Nephron (organoid): ENCODE data around the gene RBM47.

Experiments used
- H3K27ac Mint-ChIP-seq, 3 experiments: 2 replicates each; pipeline ENCODE4 v1.8.0; 2020; ENCODE audit warnings: mixed read lengths in 3 of 3, mild to moderate bottlenecking in 2 of 3, moderate library complexity in 1 of 3
- H3K27me3 Mint-ChIP-seq: 2 replicates; pipeline ENCODE4 v1.8.0; 2021; ENCODE audit warnings: low read depth, mild to moderate bottlenecking, moderate library complexity, mixed read lengths
- H3K36me3 Mint-ChIP-seq: 2 replicates; pipeline ENCODE4 v1.8.0; 2020; ENCODE audit warnings: low read depth, mixed read lengths
- H3K4me1 Mint-ChIP-seq: 2 replicates; pipeline ENCODE4 v1.8.0; 2020; ENCODE audit warnings: mixed read lengths
- H3K4me3 Mint-ChIP-seq, 3 experiments: 2 replicates each; pipeline ENCODE4 v1.8.0; 2020; ENCODE audit warnings: mild to moderate bottlenecking in 3 of 3, mixed read lengths in 3 of 3, moderate library complexity in 2 of 3
- H3K9me3 Mint-ChIP-seq: 2 replicates; pipeline ENCODE4 v1.8.0; 2020; ENCODE audit warnings: mixed read lengths
- TF ChIP-seq, protein P1 (sequence below), 3 experiments: fragments of 200-600 bp; sonication (generic); IDR thresholded peaks; one replicate each; pipeline ENCODE4 v1.5.0; 2021; ENCODE audit warnings: antibody characterized with exemption in 3 of 3; ENCODE audit not compliant: unreplicated experiment in 3 of 3

RBM47 gene

DNA sequence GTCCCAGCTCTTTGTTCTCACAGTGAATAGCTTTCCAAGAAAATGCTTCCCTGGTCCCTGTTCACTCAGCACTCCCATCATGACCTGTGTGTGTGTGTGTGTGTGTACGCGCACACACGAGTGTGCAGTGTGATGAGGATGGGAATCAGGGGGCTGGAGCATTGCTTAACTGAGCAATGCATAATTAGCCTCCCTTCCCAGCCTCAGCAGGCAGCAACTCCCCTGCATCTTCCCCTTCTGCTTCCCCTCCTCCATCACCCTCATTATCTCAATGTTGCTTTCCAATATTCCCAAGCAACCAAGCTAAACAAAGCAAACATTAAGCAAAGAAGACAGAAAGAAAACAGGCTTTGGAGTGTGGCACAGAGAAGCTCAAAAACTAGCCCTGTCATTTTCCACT lies 137.0 kb downstream of the RBM47 start:
- Mint-ChIP-seq H3K4me1 (peaks cover 24% of the 10 kb centered on the region), H3K27me3 (no peaks in the 10 kb centered on the region), H3K9me3 (no peaks in the 10 kb centered on the region), H3K4me3 (peak overlapping the region in 2 of 3 experiments; percentile 1 to 31), H3K27ac (peak overlapping the region; percentile 2 to 94 (median 78)), H3K36me3 (no peaks in the 10 kb centered on the region)
- TF ChIP-seq, protein P1, sequence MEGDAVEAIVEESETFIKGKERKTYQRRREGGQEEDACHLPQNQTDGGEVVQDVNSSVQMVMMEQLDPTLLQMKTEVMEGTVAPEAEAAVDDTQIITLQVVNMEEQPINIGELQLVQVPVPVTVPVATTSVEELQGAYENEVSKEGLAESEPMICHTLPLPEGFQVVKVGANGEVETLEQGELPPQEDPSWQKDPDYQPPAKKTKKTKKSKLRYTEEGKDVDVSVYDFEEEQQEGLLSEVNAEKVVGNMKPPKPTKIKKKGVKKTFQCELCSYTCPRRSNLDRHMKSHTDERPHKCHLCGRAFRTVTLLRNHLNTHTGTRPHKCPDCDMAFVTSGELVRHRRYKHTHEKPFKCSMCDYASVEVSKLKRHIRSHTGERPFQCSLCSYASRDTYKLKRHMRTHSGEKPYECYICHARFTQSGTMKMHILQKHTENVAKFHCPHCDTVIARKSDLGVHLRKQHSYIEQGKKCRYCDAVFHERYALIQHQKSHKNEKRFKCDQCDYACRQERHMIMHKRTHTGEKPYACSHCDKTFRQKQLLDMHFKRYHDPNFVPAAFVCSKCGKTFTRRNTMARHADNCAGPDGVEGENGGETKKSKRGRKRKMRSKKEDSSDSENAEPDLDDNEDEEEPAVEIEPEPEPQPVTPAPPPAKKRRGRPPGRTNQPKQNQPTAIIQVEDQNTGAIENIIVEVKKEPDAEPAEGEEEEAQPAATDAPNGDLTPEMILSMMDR (IDR thresholded peaks at IDR 0.05; ENCODE audit: unreplicated experiment in 3 of 3): no peak

DNA sequence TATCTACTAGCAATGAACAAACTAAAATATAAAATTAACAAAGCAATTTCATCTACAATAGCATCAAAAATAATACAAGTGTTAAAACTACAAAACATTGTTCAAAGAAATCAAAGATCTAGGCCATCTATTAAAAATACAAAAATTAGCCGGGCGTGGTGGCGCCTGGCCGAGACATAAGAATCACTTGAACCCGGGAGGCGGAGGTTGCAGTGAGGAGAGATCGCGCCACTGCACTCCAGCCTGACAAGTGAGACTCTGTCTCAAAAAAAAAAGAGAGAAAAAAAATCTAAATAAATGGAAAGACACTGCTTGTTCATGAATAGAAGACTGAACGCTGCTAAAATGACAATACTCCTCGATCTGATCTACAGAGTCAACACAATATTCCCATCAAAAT lies 139.2 kb downstream of the RBM47 start:
- no peaks in the 10 kb centered on the region for H3K9me3 Mint-ChIP-seq
- H3K4me1 Mint-ChIP-seq: peaks cover 24% of the 10 kb centered on the region
- H3K27ac Mint-ChIP-seq: peak overlapping the region in 2 of 3 experiments; percentile 42 to 56
- no peak overlapping the region for H3K4me3 Mint-ChIP-seq
- H3K27me3 Mint-ChIP-seq: no peaks in the 10 kb centered on the region
- no peaks in the 10 kb centered on the region for H3K36me3 Mint-ChIP-seq
- TF ChIP-seq, protein P1 (IDR thresholded peaks at IDR 0.05; ENCODE audit: unreplicated experiment in 3 of 3): no peak

GRCh38 chr4:40489961-40490360 lies 139.7 kb downstream of the RBM47 start:
- Mint-ChIP-seq H3K4me3 (no peak overlapping the region), H3K36me3 (no peaks in the 10 kb centered on the region), H3K4me1 (peaks cover 24% of the 10 kb centered on the region), H3K27me3 (no peaks in the 10 kb centered on the region), H3K27ac (peak overlapping the region in 2 of 3 experiments; percentile 15 to 62), H3K9me3 (no peaks in the 10 kb centered on the region)
- TF ChIP-seq, protein P1 (IDR thresholded peaks at IDR 0.05; ENCODE audit: unreplicated experiment in 3 of 3): no peak

DNA sequence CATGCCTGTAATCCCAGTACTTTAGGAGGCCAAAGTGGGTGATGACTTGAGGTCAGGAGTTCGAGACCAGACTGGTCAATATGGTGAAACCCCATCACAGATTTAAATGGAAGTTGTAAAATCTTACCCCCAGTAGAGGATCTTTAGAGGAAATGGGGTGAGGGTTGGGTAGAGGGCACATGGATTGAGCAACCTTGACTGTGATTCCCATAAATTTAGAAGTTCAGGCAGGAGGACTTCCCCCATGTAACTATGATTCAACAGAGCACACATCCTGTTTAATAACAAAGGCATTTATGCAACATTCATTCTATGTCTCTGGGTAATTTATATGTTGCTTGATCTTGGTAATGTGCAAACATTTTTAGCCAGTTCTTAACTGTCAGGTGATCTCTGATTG lies 143.1 kb downstream of the RBM47 start:
- TF ChIP-seq, protein P1 (IDR thresholded peaks at IDR 0.05; ENCODE audit: unreplicated experiment in 3 of 3): no peak
- peaks cover 22% of the 10 kb centered on the region for H3K4me1 Mint-ChIP-seq
- H3K27ac Mint-ChIP-seq: peak overlapping the region in 1 of 3 experiments; percentile 62

DNA sequence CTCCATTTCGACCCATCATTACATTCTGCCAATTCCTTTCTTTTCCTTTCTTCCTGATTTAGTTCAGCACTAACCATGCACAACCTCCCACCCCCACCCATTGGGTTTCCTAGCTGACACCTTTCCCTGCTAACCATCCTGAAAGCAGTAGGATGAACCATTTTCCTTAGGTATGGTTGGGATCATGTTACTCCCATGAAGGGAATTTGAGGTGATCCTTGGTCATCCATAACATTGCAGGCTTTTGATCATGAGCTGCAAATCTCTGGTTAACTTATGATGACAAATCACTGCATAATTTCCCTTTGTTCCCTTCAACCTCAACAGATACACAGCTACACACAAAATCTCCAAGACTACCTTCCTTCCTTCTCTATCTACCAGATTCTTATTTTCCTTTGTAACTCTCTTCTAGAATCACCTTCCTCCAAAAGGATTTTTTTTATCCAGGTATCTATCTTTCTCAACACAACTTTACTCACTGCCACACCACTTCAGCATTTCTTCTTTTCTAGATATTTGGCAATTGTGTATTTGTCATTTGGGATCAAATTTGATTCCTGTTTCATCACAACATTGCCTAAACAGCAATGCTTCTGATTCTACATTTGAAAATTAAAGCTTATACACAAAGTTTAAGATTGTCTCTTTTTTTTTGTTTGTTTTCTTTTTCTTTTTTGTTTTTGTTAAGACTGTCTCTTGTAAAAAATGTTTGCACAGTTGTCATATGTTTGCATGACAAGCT lies 145.1 kb downstream of the RBM47 start:
- Mint-ChIP-seq H3K4me1 (peaks cover 15% of the 10 kb centered on the region), H3K27ac (peak overlapping the region in 2 of 3 experiments; percentile 20 to 64), H3K9me3 (no peaks in the 10 kb centered on the region), H3K4me3 (peak overlapping the region in 1 of 3 experiments; percentile 12), H3K36me3 (no peaks in the 10 kb centered on the region), H3K27me3 (no peaks in the 10 kb centered on the region)
- TF ChIP-seq, protein P1 (IDR thresholded peaks at IDR 0.05; ENCODE audit: unreplicated experiment in 3 of 3): no peak

More for the DNA sequence above, 143.1 kb downstream of the RBM47 start:
- no peaks in the 10 kb centered on the region for H3K9me3 Mint-ChIP-seq
- no peaks in the 10 kb centered on the region for H3K36me3 Mint-ChIP-seq
- H3K4me3 Mint-ChIP-seq: no peak overlapping the region
- no peaks in the 10 kb centered on the region for H3K27me3 Mint-ChIP-seq
